Testis (tissue), 3 donors: ENCODE data around the gene TRIAP1. TPM values are rescaled to one million over a fixed set of nuclear protein-coding genes. Genes with fewer than 3 reads are reported as not detected.

ENCODE experiments used
- DNase-seq: peaks from one replicate; pipeline ENCODE4 v3.0.0-alpha.2; 2019
- H3K27ac ChIP-seq, 2 donors: fragments of 200-600 bp; sonication (generic); one replicate each; pipeline ENCODE4 v1.5.1; 2019
- H3K27me3 ChIP-seq: fragments of 200-600 bp; sonication (generic); one replicate; pipeline ENCODE4 v1.5.1; 2019
- H3K36me3 ChIP-seq: fragments of 200-600 bp; sonication (generic); one replicate; pipeline ENCODE4 v1.5.1; 2017; ENCODE audit warnings: low read depth; ENCODE audit errors: missing control alignments
- H3K4me1 ChIP-seq: fragments of 200-600 bp; sonication (generic); one replicate; pipeline ENCODE4 v1.5.1; 2019
- H3K4me3 ChIP-seq, 2 donors: fragments of 200-600 bp; sonication (generic); one replicate each; pipeline ENCODE4 v1.5.1; 2017 to 2019
- H3K9me3 ChIP-seq: fragments of 200-600 bp; sonication (generic); one replicate; pipeline ENCODE4 v1.5.1; 2017
- CTCF ChIP-seq, 3 experiments: fragments of 450-650 bp in 2 of 3; fragments of 200-600 bp in 1 of 3; sonication (generic) in 1 of 3; IDR thresholded peaks; one replicate each; pipeline ENCODE4 v1.5.1; 2016 to 2019; ENCODE audit warnings: antibody characterized with exemption in 3 of 3, mild to moderate bottlenecking in 2 of 3, moderate library complexity in 1 of 3
- POLR2A ChIP-seq: fragments of 450-650 bp; IDR thresholded peaks from one replicate; pipeline ENCODE4 v1.6.1; 2017; ENCODE audit warnings: antibody characterized with exemption, mild to moderate bottlenecking, moderate library complexity
- WGBS, 2 donors: methylation state at CpG; one replicate each; pipeline ENCODE4 v1.1.5; 2018; 5-methylcytosine and 5-hydroxymethylcytosine counted together
- intact Hi-C: fragments of 100-400 bp; cut with DNase I; formaldehyde crosslinking; loops from one replicate; pipeline ENCODE4 v1.15.1; 2023; ENCODE audit warnings: low total_unique reads
- polyA plus RNA-seq: library from polyadenylated mRNA; stranded (reverse); fragments of 350-450 nt; fragmentation: Illumina TruSeq; extraction: RNeasy Lipid Tissue Mini Kit (QIAGEN cat#74804); gene quantifications from one replicate; pipeline ENCODE4 v1.2.3, GENCODE V29; 2014; ENCODE audit warnings: low read depth, low replicate concordance; ENCODE audit not compliant: insufficient read depth
- total RNA-seq, 2 donors: library from RNA; depleted of rRNA; stranded (reverse); fragments of >200 nt; gene quantifications; one replicate each; pipeline ENCODE4 v1.2.3, GENCODE V29; 2016

TRIAP1 gene
- total and polyA plus RNA-seq, 3 donors from 2014 or later, result 13.9 to 20.0 (median 15.7) TPM

DNA sequence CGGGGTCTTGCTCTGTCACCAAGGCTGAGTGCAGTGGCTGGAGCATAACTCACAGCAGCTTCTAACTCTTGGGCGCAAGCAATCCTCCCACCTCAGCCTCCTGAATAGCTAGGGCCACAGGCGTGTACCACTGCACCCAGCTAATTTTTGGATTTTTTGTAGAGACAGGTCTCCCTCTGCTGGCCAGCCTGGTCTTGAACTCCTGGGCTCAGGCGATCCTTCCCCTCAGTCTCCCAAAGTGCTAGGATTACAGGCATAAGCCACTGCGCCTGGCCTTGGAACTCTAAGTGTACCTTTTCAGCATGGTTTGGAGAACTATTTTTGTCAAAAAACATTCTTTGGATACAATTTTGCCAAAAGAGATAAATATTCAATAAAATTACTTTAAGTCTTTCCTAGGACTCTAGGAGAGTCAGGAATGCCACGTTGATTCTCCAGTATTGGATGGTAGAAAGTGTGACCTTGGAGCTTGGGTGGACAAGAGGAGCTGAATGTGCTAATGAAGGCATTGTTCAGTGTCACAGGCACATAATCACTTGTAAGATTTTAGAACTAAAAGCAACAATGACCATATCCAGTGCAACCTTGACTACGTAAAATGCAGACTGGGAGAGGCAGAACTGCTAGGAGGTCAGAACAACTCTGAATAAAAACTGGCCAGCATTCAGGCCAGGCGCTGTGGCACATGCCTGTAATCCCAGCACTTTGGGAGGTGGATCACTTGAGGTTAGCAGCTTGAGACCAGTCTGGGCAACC, 20.6 kb upstream of the TRIAP1 start:
- intact Hi-C loops, result no loop called here
- peak; percentile 78 for DNase-seq
- TF ChIP-seq CTCF (IDR thresholded peaks at IDR 0.05), result peak; percentile 30 to 51 (median 46)
- no peak for TF ChIP-seq POLR2A
- Histone ChIP-seq H3K27me3 (no peaks in the 10 kb centered on the region), H3K27ac (peak overlapping the region; percentile 7 to 57), H3K4me3 (no peak overlapping the region), H3K9me3 (no peaks in the 10 kb centered on the region), H3K4me1 (peaks cover 32% of the 10 kb centered on the region), H3K36me3 (no peaks in the 10 kb centered on the region)
- 27 to 28% methylated on average over 8 of the region's 8 CpGs for WGBS, 2 donors

DNA sequence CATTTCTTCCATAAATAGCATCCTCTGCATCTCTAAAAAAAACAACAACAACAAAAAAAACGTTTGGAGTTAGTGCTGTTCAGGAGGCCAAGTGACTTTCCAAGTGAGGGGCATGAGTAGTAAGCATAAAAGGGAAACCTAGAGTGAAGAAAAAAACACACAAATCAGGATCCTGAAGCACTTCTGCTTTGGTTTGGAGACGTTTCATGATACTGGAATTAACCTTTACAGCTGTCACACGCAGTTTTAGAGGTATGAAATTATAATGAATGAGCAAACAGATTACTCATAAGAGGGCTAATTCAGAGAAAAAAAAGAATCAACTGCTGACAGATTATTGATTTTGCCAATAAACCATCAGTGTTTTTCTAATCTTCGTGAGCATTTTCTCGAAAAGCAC, 19.6 kb upstream of the TRIAP1 start:
- no peak for DNase-seq
- TF ChIP-seq CTCF (IDR thresholded peaks at IDR 0.05) (no peak), POLR2A (no peak)
- peaks cover 28% of the 10 kb centered on the region for H3K4me1 ChIP-seq
- intact Hi-C loops, result no loop called here
- 39 to 45% methylated on average over 5 of the region's 5 CpGs for WGBS, 2 donors
- no peaks in the 10 kb centered on the region for H3K9me3 ChIP-seq
- peak overlapping the region in 1 of 2 donors; percentile 10 for H3K27ac ChIP-seq
- H3K4me3 ChIP-seq, result no peak overlapping the region
- H3K27me3 ChIP-seq, result no peaks in the 10 kb centered on the region
- no peaks in the 10 kb centered on the region for H3K36me3 ChIP-seq

GRCh38 chr12:120463712-120464111, 17.5 kb upstream of the TRIAP1 start:
- Histone ChIP-seq H3K36me3 (no peaks in the 10 kb centered on the region), H3K4me3 (no peak overlapping the region), H3K4me1 (peaks cover 21% of the 10 kb centered on the region), H3K27ac (no peak overlapping the region), H3K9me3 (no peaks in the 10 kb centered on the region), H3K27me3 (no peaks in the 10 kb centered on the region)
- no peak for DNase-seq
- intact Hi-C loops, result no loop called here
- WGBS, 2 donors, result 85 to 88% methylated on average over 5 of the region's 5 CpGs
- TF ChIP-seq POLR2A (no peak), CTCF (IDR thresholded peaks at IDR 0.05) (no peak)

DNA sequence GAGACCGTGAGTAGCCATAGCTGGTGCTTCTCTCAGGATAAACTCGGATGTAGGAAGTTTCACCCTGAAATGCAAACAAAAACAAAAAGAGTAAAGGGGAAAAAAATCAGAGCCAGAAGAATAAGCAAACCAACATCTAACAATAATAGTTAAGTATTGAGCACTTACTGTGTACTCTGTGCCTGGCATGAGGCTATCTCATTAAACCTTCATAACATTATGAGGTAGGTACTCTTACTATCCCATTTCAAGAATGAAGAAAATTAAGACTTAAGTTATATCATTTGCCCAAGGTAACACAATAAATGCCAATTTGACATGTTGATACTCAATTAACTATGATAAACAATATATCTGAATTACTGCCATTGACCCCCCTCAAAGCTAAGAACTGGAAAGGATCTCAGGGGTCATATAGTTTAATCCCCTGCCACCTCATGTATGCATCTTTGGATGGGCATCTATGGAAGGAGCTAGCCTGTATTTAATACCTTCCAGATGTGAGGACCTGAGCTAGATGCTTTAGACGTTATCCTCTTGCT, 16.0 kb upstream of the TRIAP1 start:
- no peaks in the 10 kb centered on the region for H3K36me3 ChIP-seq

More for the DNA sequence above, 16.0 kb upstream of the TRIAP1 start:
- no peaks in the 10 kb centered on the region for H3K27me3 ChIP-seq
- no peak overlapping the region for H3K4me3 ChIP-seq
- TF ChIP-seq CTCF (IDR thresholded peaks at IDR 0.05), result no peak
- no peak for TF ChIP-seq POLR2A
- no peaks in the 10 kb centered on the region for H3K9me3 ChIP-seq
- intact Hi-C loops, result no loop called here
- no peak for DNase-seq
- H3K27ac ChIP-seq, result no peak overlapping the region
- peaks cover 15% of the 10 kb centered on the region for H3K4me1 ChIP-seq
- WGBS, 2 donors, result 79 to 80% methylated on average over 3 of the region's 3 CpGs
